ENCODE measurements around the gene C6orf89.

C6orf89 gene

DNA sequence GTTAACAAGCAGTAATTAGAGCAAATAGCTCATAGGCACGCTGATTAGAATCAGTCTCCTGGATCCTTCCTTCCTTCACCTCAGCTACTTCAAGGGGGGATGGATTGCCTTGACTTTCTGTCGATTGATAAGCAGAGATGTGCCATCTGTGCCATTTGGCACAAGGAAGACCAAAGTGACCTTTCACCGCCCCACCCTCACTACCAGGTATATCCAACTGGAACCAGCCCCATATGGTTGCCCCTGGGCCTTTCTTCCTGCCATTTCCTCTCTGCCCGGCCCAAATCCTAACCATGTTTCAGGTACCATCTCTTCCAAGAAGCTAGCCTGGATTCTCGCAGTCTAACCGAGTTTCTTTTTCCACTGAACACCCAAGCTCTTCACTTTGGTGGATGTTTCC lies 37.8 kb upstream of the C6orf89 start:
- Histone ChIP-seq H3K79me2 (ENCODE audit: insufficient read depth, low read length) (no peaks in the 10 kb centered on the region), H3K27ac (ENCODE audit: low read depth, low read length, poor library complexity, severe bottlenecking) (no peak overlapping the region), H3K36me3 (ENCODE audit: insufficient read depth, low read length) (peaks cover 27% of the 10 kb centered on the region), H3K9me3 (ENCODE audit: low read length) (peaks cover 3% of the 10 kb centered on the region), H3K9me2 (ENCODE audit: low read depth, low read length) (no peaks in the 10 kb centered on the region), H3K4me2 (ENCODE audit: low read length) (no peak overlapping the region), H3K9ac (ENCODE audit: low read length) (no peak overlapping the region), H2AFZ (ENCODE audit: low read length) (no peak overlapping the region), H3K27me3 (ENCODE audit: insufficient read depth, low read length) (no peaks in the 10 kb centered on the region), H3K4me1 (ENCODE audit: insufficient read depth, low read length, severe bottlenecking) (no peaks in the 10 kb centered on the region), H3K4me3 (ENCODE audit: low read depth, low read length, poor library complexity, severe bottlenecking) (no peak overlapping the region), H4K20me1 (ENCODE audit: insufficient read depth, low read length) (no peaks in the 10 kb centered on the region), H3F3A (ENCODE audit: insufficient read depth, low read length) (no peaks in the 10 kb centered on the region)
- TF ChIP-seq EZH2 (IDR thresholded peaks at IDR 0.05; ENCODE audit: borderline replicate concordance, low read length) (no peak), CTCF (IDR thresholded peaks at IDR 0.05; ENCODE audit: low read length) (no peak)

GRCh38 chr6:36848658-36849441 lies 36.9 kb upstream of the C6orf89 start:
- H3K4me2 ChIP-seq (ENCODE audit: low read length) = no peak overlapping the region
- peaks cover 35% of the 10 kb centered on the region for H3K36me3 ChIP-seq (ENCODE audit: insufficient read depth, low read length)
- no peaks in the 10 kb centered on the region for H3K79me2 ChIP-seq (ENCODE audit: insufficient read depth, low read length)
- no peak overlapping the region for H3K9ac ChIP-seq (ENCODE audit: low read length)
- no peak overlapping the region for H3K4me3 ChIP-seq (ENCODE audit: low read depth, low read length, poor library complexity, severe bottlenecking)
- no peak overlapping the region for H2AFZ ChIP-seq (ENCODE audit: low read length)
- no peaks in the 10 kb centered on the region for H3K4me1 ChIP-seq (ENCODE audit: insufficient read depth, low read length, severe bottlenecking)
- H3K9me3 ChIP-seq (ENCODE audit: low read length) = peaks cover 3% of the 10 kb centered on the region
- no peak for TF ChIP-seq EZH2 (IDR thresholded peaks at IDR 0.05; ENCODE audit: borderline replicate concordance, low read length)
- no peak for TF ChIP-seq CTCF (IDR thresholded peaks at IDR 0.05; ENCODE audit: low read length)
- no peaks in the 10 kb centered on the region for H4K20me1 ChIP-seq (ENCODE audit: insufficient read depth, low read length)
- H3K27me3 ChIP-seq (ENCODE audit: insufficient read depth, low read length) = no peaks in the 10 kb centered on the region
- no peak overlapping the region for H3K27ac ChIP-seq (ENCODE audit: low read depth, low read length, poor library complexity, severe bottlenecking)
- no peaks in the 10 kb centered on the region for H3F3A ChIP-seq (ENCODE audit: insufficient read depth, low read length)
- no peaks in the 10 kb centered on the region for H3K9me2 ChIP-seq (ENCODE audit: low read depth, low read length)

DNA sequence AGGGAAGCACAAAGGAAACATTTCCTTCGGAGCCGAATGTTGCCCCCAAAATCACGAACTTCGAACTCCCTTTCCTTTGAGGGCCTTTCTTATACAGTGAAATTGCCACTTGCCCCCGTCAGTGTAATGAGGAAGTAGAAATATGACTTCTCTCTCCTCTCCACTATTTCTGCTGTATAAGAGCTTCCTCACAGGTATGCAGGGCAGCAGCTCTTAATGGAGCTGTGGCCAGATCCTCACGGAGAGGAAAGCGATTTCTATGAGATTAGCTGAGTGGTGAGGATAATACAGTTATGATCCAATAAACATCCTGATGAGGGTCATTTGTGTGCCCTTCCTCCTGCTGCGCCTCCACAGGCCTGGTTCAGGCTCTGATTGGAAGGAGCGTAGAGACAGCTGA lies 35.7 kb upstream of the C6orf89 start:
- Histone ChIP-seq H3K36me3 (ENCODE audit: insufficient read depth, low read length) (peaks cover 47% of the 10 kb centered on the region), H4K20me1 (ENCODE audit: insufficient read depth, low read length) (no peaks in the 10 kb centered on the region), H3K9me2 (ENCODE audit: low read depth, low read length) (no peaks in the 10 kb centered on the region), H3K79me2 (ENCODE audit: insufficient read depth, low read length) (no peaks in the 10 kb centered on the region), H3F3A (ENCODE audit: insufficient read depth, low read length) (no peaks in the 10 kb centered on the region), H3K4me3 (ENCODE audit: low read depth, low read length, poor library complexity, severe bottlenecking) (no peak overlapping the region), H3K27me3 (ENCODE audit: insufficient read depth, low read length) (no peaks in the 10 kb centered on the region), H3K9me3 (ENCODE audit: low read length) (peaks cover 3% of the 10 kb centered on the region), H3K4me1 (ENCODE audit: insufficient read depth, low read length, severe bottlenecking) (no peaks in the 10 kb centered on the region), H3K4me2 (ENCODE audit: low read length) (no peak overlapping the region), H3K27ac (ENCODE audit: low read depth, low read length, poor library complexity, severe bottlenecking) (no peak overlapping the region), H3K9ac (ENCODE audit: low read length) (no peak overlapping the region), H2AFZ (ENCODE audit: low read length) (no peak overlapping the region)
- TF ChIP-seq CTCF (IDR thresholded peaks at IDR 0.05; ENCODE audit: low read length) (no peak), EZH2 (IDR thresholded peaks at IDR 0.05; ENCODE audit: borderline replicate concordance, low read length) (no peak)

Data from OCI-LY1 (cell line).